Measurements from ENCODE around the gene ZBTB7C.
A peak's percentile ranks its signal among the peaks of the same experiment; 100 is the strongest.

The ZBTB7C gene

DNA sequence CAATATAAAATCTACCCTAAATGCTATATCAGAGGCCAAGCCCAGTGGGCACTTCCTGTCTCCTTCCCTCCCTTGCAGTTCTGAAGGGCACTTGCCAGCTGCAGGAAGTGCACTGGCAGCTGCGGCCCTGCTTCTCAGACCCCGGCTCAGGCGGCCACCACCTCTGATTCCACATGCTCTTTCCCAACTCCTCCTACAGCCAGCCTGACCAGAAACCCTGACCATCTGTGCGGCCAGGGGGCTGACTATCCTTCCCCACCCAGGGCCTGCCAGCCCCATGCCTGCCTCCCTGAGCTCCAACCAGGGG is 88.6 kb downstream of the ZBTB7C start:
- no peak for DNase-seq

DNA sequence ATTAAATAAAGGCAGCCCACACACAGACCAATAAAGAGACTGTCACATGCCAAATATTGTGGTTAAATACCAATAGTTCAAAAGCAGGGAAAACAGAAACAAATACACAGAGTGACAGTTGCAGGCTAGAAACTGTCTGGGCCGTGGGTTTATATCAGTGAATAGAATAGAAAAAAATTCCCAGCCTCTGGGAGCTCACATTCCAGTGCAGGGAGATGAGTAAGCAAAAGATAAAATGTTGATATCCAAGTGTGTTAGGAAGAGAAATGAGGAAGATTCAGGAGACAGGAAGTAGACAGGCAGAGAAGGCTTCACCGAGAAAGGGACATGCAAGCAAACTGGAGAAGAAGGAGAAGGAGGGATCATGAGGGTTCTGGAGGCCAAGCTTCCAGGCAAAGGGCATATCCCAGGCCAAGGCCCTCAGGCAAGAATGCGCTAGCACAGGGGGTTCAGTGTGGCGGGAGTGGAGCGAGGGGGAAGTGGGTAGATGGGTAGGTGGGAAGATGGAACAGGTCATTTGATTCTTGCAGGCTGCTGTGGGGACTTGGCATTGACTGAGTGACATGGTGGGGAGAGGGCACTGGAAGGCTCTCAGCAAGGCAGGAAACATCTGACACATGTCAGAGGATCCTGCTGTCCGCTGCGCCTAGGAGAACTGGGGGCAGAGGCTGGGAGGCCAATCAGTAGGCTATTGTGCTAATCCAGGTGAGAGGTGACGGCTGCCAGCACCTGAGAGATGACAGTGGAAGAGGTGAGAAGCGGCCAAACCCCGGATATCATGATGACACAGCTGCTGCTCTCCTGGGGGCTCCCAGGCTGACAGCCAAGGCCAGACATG is 89.2 kb downstream of the ZBTB7C start:
- DNase-seq: peak; percentile 97

DNA sequence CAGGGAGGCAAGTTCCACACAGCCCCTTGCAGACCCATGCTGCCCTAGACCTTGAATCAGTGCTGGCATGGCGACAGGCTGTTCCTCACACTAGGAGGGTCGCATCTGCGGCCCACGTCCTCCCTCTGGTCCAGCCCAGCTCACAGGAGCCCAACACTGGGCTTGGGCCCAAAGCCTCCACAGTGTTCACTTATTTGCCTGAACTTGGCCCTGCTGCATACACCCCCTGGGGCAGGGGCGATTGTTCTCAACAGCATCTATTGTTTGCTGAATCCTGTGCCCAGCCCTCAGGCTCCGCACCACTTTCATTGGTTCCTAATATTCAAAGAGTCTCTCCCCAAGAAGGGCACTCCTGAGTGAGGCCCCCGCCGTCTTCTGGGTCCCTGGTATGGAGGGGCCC is 90.7 kb downstream of the ZBTB7C start:
- DNase-seq: no peak

DNA sequence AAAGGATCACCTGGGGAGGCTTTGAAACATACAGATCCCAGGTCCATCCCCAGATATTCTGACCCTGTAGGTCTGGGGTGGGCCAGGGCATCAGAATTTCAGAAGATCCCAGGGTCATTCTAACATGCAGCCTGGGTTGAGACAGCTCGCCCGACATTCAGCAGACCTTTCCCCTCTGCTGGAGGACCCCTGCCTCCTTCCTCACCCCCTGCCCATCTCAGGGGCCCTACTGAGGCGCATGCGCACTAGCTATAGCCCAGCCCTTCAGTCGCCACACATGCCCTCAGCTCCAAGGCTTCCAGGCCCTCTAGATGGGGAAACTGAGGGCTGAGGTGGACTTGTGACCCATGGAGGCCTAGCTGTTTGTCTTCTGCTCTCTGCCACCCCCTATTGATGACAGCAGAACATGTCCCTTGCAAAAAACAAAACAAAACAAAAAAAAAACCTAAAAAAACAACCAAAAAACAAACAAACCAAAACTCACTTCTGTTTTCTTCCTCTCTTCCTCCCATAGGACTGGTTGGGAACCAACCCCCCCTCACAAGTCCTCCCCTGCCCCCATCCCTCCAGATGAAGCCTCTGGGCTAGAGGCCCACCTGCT is 91.3 kb downstream of the ZBTB7C start:
- DNase-seq: no peak

DNA sequence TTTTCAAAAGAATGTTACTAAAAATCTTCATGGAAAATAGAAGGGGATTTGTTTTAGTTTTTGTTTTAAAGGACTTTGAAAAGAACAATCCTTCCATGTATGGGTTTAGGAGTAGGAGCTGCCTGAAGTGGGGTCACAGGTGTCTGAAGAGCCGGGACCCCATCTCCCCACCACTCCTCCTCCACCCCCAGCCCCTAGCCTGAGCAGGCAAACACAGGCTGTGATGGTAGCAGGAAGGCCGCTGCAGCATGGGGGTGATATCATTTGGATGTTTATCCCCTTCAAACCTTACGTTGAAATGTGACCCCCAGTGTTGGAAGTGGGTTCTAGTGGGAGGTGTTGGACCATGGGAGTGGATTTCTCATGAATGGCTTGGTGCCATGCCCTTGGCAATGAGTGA is 93.0 kb downstream of the ZBTB7C start:
- DNase-seq: no peak

DNA sequence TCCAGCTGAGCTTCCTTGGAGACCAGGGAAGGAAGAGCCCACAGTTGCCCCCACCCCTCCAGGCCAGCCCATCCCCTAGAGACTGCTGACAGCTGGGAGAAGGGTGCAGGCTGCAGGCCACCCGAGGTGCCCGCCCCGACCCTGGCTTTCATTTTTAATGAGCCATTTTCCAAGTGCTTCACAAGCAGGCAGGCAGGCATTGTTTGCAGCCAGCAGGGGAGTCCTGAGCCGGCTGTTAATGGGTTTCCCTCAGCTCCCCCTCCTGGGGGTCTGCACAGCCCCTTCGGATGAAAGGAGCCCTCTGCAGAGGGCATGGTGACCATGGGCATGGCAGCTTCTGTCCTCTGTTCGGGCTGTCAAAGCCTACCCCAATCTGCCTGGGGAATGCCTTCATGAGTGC is 94.5 kb downstream of the ZBTB7C start:
- DNase-seq: no peak

DNA sequence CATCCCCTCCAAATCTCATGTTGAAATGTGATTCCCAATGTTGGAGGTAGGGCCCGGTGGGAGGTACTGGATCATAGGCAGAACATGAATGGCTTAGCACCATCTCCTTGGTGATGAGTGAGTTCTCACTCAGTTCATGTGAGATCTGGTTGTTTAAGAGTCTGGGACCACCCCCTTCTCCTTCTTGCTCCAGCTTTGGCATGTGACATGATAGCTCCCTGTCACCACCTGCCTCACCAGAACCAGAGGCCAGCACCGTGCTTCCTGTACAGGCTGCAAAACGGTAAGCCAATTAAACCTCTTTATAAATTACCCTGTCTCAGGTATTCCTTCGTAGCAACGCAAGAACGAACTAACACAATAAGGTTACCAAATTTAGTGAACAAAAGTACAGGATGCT is 95.4 kb downstream of the ZBTB7C start:
- no peak for DNase-seq

DNA sequence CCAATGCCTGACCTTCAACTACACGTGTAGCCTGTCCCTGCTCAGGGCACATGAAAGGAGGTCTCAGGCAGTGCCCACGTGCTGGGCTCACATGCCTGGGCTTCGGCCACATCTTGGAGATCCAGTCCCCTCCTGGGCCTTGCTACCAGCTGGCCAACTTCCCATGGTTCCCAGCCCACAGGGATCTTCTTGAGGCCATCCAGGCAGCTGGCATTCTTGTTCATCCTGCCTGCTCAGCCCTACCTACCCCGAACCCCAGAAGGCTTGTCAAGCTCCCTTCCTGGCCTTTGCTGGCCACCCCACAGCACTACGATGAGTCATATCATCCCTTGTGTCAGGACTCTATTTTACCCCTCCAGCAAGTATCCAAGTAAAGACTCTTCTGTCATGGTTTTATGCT is 97.1 kb downstream of the ZBTB7C start:
- DNase-seq: no peak

DNA sequence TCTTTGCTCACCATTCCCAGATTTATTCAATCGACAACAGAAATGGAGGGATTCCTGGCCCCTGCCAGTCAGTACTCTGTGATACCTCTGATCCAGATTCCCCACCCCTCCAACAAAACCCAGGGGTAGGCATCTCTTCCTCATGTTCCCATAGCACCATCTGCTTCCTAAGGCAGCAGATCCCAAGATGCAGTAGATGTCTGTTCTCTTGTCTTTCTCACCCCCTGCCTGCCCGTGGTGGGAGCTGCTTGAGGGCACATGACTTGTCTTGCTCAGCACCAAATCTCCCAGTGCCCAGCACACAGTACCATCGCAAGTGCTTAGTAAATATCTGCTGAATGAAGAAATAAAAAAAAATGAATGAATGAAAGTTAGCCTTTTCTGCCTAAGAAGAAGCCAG is 98.2 kb downstream of the ZBTB7C start:
- no peak for DNase-seq

DNA sequence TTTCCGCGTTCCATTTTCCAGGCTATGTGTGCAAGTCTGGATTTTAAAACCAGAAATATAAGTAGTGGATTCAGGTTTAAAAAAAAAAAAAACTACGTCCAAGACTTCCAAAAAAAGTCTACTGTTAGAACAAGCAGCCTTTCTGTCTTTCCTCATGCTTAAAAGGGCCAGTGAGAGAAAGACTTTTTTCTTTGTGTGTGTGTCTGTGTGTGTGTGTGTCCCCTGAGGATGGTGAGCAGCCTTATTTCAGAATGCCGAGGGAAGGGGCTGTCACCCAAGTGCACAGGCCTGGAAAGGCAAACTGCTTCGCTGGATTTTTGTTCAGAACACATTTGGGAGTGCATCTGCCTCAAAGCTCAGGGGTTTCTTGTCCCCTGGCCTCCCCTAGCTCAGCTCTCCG is 98.8 kb downstream of the ZBTB7C start:
- DNase-seq: no peak

DNA sequence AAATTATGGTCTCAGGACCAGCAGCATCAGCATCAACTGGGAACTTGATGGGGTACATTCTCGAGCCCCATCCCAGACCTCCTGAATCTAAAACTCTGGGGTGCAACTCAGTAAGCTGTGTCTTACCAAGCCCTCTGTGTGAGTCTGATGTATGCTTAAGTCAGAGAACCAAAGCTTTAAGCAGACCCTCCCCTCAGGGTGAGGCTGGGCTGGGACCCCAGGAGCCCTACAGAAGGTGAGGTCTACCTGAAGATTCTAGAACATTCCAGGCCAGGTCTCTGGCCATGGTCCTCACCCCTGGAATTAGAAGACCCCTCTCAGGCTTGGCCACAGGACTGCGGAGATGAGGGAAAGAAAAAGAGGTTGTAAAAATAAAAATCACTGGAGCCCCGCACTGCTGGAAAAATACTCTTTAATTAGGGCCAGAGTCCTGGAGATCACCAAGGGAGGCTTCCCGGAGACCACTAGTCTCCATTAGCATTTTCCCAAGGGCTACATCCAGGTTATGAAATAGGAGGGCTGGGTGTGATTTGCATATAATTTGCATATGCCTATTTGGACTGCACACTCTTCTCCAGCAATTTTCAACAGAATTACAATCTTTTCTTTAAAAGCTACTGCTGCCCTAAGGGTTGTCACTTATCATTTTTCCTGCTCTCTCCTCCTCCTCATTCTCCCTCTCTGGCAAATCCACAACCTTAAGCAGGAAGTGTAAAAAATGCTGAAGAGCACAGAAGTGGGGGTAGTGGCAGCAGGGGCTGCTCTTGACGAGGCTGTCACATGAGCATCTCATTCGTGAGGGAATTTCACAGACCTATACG is 100.2 kb downstream of the ZBTB7C start:
- DNase-seq: no peak

DNA sequence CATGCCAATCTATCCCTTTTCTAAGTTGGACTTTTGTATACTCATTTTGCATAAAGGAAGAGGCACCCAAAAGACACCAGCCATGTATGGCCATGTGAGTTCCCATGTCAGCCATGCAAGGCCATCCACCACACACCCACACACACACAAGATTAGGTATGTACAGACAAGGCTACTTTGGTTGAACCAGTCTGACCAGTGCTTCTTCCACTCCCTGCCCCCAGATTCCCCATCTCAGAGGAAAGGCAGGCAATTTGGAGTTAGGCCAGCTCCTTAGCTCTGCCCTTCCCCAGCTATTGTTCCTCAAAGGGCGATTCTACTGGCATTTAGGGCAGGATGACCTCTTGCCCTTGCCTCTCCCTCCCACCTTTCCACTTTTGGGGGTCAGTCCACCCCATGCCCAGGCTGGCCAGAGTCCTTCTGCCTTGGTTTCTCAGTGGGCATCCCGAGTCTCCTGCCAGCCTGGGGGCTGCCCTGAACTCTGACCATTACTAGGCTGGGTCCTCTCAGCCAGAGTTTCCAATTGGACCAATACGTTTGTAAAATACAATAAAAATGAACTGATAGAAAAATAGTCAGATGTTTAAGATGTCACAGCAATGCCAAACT is 101.1 kb downstream of the ZBTB7C start:
- DNase-seq: no peak

DNA sequence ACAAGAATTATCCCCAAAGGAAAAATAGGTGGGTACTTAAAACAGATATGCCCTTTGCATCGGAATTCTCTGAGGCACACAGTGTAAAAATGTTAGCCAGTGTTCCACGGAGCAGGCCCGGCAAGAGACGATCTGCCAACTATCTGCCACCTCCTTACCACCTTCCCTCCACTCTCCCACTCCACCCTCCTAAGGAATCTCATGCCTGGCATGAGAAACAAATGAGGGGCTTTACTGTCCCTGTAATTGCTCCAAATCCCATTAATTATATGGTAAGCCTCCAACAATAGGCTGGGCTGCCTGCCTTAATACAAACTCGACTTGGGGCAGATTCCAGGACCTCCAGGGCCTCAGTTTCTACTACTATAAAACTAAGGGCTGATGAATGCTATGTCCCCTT is 102.3 kb downstream of the ZBTB7C start:
- no peak for DNase-seq

DNA sequence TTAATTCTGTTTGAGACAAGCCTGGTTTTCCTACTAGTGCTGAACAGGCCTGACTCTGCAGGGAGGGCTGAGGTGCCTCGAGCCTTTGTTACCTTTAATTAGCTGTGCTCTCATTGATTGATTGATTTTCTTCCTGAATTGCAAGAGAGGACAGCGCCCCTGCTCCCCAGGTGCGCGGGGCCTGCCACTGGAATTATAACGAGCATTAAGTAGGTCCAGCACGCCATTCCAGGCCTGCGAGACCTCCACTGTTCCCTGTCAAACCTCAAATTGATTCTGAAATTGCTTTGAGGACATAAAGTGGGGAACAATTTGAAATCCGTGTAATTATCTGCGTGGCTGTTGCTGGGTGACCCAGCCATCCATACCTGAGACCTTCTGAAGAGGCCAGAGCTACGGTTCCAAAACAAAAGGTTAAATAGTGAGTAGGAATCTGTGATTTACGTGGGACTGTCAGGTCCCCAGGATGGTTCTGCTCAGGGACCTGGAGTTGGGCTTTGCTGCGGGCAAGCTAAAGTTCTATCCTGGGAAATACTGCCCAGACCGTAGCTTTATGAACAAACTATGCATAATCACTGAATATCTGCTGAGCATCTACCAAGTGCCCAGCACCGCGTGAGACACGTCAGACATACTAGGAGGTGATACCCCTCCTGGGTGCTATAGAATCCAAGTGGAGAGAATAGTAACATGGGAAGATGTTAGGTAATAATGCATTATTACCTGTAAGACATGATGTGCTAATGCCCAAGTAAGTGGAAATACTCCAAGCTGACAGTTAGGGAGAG is 104.1 kb downstream of the ZBTB7C start:
- no peak for DNase-seq

DNA sequence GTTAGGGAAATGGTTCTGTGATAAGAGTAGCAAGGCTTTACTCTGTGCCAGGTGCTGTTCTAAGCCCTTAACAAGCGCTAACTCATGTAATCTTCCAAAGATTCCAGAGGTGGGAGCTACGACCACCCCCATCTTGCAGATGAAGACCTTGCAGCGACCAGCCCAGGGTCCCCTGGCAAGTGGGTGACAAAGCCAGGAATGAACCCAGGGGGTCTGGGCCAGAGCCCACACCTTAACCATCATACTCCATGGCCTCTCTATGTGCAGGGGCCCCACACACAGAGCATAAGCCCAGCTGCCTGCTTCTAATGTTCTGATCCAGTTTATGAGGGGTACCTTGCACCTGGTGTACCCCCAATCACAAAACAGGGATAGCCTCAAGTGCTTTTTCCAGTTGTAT is 105.3 kb downstream of the ZBTB7C start:
- no peak for DNase-seq

DNA sequence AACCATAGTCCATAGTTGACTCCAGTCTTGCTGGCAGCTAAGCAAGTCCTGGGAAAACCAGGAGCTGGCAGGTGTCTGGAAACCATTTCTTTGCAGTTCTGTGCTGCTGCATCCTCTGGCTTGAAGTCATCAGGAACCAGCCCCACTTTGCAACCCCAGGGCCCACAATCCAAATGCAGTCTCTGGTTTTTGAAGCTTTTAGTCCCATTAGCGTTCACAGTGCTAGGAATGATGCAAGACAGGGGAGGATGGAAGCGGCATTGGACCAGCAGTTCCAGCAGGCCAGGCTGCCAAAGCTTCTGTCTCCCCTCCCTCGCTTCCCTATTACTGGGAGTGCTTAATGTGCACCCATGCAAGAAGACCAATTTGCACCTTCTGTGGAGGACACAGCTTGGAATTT is 106.4 kb downstream of the ZBTB7C start:
- no peak for DNase-seq

DNA sequence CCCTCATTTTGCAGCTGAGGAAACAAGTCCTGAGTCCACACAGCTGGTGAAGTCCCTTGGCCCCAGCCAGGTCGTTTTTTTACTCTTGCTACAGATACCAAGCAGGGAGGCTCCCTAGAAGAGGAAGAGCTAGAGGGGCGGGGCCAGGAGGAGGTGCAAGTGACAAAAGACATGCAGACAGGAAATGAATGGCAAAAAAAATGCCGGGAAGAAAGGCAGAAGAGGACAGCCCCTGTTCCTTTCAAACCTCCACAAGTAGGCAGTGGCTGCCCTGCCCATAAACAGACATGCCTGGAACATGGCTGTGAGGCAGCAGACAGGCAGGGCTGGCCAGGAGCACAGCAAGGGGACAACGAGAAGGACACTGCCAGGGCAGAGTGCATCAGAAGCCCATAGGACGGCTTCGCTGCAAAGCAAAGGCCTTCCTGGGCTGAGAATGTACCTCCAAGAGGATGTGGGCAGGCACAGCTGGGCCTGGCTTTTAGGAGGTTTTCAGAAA is 108.7 kb downstream of the ZBTB7C start:
- DNase-seq: peak; percentile 90

DNA sequence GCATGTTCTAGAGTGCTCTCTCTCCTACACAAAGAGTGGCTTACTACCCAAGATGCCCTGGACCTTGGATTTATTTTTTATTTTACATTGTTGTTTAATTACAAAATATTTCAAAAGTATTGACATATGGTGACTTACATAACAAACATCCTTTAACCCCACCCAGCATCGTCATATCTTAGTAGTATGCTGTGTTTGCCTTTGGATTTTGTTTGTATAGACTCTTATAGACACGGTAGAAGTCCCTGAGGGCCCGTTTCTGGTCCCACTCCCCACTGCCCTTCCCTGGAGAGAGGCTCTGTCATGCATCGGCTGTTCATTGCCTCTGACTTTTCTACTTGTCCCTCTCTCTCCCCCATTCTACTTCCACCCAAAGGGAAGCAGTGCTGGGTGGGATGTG is 112.0 kb downstream of the ZBTB7C start:
- no peak for DNase-seq

DNA sequence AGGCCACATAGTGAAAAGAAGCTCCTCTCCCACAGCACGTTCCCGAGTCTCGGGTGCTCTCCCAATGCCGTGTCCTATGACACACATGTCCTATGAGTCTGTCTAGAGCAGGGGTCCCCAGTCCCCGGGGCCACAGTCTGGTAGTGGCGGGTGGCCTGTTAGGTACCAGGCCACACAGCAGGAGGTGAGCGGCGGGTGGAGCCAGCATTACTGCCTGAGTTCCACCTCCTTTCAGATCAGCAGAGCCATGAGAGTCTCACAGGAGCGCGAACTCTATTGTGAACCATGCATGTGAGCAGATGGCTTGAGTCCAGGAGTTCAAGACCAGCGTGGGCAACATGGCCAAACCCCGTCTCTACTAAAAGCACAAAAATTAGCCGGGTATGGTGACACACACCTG is 112.6 kb downstream of the ZBTB7C start:
- DNase-seq: no peak

DNA sequence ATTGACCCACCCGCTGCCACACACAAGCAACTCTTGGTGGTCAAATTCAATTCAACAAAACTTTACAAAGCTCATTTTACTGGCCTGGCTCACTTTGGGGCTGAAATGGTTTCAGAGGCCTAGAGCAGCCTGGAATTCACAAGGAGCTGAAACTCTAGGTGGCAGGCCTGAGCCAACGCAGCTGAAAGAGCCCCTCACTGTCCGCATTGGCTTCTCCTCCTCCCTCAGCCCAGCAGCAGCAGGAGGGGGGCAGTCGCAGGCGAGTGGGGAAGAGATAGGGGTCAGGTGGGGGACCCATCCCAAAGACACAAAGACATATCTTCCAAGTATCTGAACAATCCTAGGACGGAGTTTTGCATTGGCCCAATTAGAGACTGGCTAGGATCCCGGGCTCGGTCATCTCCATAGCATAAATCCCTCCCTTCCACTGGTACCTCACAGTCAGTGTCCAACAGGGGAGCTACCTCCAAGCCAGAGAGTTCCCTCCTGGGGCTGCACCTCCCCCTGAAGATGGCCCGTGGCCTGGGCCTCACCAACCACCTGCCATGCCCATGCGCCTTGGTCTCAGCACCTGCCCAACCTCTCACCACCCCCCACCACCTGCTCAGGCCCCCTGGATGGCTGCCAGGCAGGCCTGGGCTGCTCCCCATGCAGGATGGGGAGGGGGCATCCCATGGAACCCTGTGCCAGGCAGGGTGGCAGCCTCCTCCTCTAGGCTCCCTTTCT is 113.4 kb downstream of the ZBTB7C start:
- DNase-seq: peak; percentile 80

DNA sequence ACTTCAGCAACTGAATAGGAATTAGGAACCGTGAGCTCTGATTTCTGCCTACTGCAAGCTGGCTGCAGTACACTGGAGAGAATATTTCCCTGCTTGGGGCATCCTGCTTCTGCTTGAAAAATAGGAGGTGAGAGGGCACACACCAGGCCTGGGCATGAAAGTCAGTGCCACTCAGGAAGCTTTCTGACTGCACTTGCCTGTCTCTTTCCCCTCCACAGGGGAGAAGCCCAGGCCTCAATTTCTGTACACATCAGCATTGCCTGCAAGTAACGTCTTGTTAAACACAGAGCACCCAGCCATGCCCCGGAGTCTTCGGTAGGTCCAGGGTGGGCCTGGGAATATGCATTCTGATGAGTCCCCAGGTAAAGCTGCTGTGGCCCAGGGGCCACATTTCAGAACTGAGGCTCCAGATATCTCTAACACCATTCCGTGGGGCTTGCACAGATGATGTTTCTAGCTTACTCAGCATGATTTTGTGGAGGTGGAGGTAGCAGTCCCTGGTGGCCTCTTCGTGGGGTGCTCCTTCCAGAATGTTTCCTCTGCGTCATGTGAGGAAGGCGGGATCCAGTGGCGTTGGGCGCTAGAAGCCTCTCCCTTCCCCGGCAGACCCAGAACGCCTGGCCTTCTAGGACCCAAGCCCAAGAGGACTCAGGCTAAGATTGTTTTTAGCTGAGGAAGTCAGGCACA is 114.1 kb downstream of the ZBTB7C start:
- no peak for DNase-seq
